Measurements from ENCODE around the gene AMMECR1.

Gene AMMECR1

DNA sequence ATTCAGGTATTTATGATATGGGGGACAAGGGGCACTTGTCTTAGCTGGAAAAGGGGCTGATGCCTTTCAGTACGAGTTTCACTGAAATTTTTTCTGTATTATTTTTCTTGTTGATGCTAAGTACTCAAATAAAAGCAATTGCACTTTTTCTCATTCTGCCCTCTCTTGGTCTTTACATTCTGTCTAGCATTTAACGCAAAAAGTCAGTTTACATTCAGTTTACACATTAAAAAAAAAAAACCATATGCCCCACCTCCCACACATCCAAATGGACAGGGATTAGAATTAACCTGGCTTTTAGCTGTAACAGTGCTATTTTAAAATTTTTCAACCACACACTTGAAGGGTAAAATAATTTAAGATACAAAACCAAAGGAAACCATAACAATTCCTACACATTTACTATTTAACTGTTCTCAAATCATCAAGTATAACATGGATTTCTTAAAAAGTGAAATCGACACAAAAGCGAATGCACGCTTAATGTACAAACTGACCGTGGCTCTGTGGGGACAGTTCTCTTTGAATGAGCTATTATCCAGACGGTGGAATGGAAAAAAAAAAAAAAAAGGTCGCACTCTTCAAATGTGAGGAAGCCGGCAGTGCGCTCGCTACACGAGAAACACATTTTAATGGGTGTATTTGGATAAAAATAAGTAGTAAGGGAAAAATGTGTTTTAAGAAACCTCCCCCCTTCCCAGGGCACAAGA, 1.4 kb downstream of the AMMECR1 start:
- peak; percentile 10 for DNase-seq
- in situ Hi-C loops (cut with HindIII; ENCODE audit: low pct_ligation_motif_present, low pct_unique_long_range_greater_than_20kb, low sequenced_read_pairs) = no loop called here

DNA sequence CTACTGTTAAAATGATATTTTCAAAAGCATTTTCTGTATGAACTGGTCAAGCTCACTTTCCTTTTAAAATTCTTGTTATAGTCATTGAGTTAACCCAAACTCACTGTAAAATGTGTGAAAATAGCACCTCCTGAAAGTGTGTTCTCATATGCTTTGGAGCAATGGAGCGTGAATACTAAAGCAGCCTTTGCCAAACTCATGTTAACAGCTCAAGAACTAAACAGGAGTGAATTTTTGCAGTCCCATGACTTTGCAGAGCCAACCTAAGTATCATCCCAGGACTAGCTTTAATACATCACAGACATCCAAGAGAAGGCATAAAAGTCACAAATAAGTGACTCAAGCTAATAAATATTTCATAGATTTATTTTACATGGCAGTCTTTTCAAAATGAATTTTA, 2.3 kb downstream of the AMMECR1 start:
- in situ Hi-C loops (cut with HindIII; ENCODE audit: low pct_ligation_motif_present, low pct_unique_long_range_greater_than_20kb, low sequenced_read_pairs) = no loop called here
- DNase-seq = peak; percentile 10

DNA sequence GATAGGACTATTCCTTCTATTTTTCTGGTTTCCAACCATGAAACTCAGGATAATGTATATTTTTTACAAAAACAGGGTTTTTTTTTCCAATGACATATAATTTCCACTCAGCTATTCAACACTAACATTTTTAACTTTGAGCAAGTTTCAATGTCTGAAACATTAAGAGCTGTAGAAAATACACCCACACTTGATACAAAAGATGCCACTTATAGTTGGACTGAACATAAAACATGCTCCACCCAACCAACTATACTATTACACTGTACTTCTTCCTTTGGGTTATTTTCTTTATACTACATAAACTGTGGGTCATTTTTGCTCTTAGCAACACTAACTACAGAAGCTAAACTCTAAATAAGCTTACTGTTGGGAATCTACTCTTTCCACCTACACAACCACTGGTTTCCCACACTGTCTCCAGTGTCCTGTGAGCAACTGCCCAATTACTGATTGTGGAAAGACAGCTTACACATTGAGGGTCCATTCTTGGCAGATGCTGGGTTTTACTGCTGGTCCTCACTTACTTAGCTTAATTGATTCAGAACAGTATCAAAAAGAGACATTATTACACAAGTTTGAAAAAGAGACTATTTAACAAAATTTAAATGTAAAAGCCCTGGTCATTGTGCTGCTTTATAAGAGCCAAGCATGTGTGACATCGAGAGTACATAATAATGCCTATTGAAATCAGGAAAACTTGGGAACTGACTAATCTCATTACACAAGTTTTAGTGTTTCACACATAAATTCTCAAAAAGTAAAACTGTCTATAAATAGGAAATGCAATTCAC, 6.3 kb downstream of the AMMECR1 start:
- DNase-seq = no peak
- in situ Hi-C loops (cut with HindIII; ENCODE audit: low pct_ligation_motif_present, low pct_unique_long_range_greater_than_20kb, low sequenced_read_pairs) = no loop called here

- DNase-seq = no peak
- in situ Hi-C loops (cut with HindIII; ENCODE audit: low pct_ligation_motif_present, low pct_unique_long_range_greater_than_20kb, low sequenced_read_pairs) = no loop called here
These were observed 7.0 kb downstream of the AMMECR1 start for GRCh38 chrX:110310896-110311295.

- DNase-seq = no peak
These were observed 7.7 kb downstream of the AMMECR1 start for GRCh38 chrX:110310000-110310790.

DNA sequence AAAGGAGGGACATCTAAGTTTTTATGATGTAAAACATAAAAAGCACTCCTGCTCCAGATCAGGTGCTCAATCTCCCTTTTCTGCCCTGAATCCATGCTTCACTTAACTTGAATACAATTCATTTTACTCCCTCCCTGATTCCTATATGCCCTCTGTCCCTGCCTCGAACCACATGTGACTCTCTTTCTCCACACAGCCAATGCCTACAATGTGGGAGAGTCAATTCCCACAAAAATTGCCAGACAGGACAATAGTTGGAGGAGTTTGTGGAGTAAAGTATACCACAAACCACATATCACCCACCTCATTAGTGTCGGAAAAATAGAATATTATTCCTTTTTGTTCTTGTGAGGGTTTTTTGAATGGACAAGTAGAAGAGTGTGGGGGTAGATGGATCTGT, 9.7 kb downstream of the AMMECR1 start:
- in situ Hi-C loops (cut with HindIII; ENCODE audit: low pct_ligation_motif_present, low pct_unique_long_range_greater_than_20kb, low sequenced_read_pairs) = no loop called here
- DNase-seq = no peak

More at GRCh38 chrX:110310000-110310790, 7.7 kb downstream of the AMMECR1 start:
- in situ Hi-C loops (cut with HindIII; ENCODE audit: low pct_ligation_motif_present, low pct_unique_long_range_greater_than_20kb, low sequenced_read_pairs) = no loop called here

DNA sequence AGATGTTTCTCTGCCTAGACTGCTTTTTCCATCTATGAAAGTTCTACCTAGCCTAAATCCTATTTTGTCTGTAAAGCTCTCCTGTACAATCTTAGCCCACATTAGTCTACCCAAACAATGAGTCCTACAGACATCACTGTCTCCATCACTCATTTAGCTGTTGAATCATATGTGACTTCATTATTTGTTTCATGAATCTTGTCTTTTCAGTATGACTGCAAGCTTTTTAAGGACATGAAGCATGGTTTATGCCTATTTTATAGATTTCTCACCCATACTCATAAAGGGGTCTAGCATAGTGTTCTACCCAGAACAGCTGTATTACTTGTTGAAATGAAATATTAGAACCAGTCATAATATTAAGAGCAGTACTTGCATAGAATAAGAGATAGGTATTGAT, 13.0 kb downstream of the AMMECR1 start:
- in situ Hi-C loops (cut with HindIII; ENCODE audit: low pct_ligation_motif_present, low pct_unique_long_range_greater_than_20kb, low sequenced_read_pairs) = no loop called here
- DNase-seq = no peak

GRCh38 chrX:110304371-110304770, 13.5 kb downstream of the AMMECR1 start:
- in situ Hi-C loops (cut with HindIII; ENCODE audit: low pct_ligation_motif_present, low pct_unique_long_range_greater_than_20kb, low sequenced_read_pairs) = no loop called here
- DNase-seq = no peak

DNA sequence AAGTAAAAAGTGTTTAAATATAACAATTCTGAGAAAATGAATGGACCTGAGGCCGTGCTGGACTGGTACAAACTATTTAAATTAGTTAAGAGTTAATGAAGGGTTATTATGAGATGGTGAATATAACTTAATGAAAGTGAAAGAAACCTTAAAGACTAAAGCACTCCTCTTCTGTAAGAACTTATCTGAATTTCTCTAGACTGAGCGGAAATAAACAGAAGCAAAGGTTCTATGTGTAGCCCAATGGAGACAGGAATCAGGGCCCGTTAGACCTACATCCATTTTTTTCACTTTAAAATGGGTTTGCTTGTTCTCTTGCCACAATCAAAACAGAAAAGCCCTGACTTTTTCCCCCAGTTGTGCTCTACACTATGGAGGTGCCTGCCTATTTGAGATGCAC, 14.9 kb downstream of the AMMECR1 start:
- in situ Hi-C loops (cut with HindIII; ENCODE audit: low pct_ligation_motif_present, low pct_unique_long_range_greater_than_20kb, low sequenced_read_pairs) = no loop called here
- DNase-seq = no peak

GRCh38 chrX:110301194-110301593, 16.7 kb downstream of the AMMECR1 start:
- in situ Hi-C loops (cut with HindIII; ENCODE audit: low pct_ligation_motif_present, low pct_unique_long_range_greater_than_20kb, low sequenced_read_pairs) = no loop called here
- DNase-seq = no peak

GRCh38 chrX:110294087-110294486, 23.8 kb downstream of the AMMECR1 start:
- no peak for DNase-seq
- in situ Hi-C loops (cut with HindIII; ENCODE audit: low pct_ligation_motif_present, low pct_unique_long_range_greater_than_20kb, low sequenced_read_pairs) = no loop called here

DNA sequence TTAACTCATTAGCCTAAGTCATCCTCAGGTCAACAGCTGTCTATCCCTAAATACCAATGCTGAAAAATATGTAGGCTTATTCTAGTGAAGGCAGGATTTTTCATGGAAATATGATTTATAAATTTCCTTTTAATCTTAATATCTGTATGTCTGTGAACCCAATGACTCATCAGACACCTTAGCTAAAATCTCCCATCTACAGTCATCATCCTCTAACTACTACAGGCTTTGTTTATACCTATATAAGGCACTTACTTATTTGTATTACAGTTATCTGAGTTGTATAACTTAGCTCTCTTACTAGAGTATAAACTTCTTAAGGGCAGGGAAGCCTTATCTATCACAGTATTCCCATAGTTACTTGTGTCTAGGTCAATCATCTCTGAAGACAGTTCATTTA, 24.2 kb downstream of the AMMECR1 start:
- in situ Hi-C loops (cut with HindIII; ENCODE audit: low pct_ligation_motif_present, low pct_unique_long_range_greater_than_20kb, low sequenced_read_pairs) = no loop called here
- DNase-seq = no peak

DNA sequence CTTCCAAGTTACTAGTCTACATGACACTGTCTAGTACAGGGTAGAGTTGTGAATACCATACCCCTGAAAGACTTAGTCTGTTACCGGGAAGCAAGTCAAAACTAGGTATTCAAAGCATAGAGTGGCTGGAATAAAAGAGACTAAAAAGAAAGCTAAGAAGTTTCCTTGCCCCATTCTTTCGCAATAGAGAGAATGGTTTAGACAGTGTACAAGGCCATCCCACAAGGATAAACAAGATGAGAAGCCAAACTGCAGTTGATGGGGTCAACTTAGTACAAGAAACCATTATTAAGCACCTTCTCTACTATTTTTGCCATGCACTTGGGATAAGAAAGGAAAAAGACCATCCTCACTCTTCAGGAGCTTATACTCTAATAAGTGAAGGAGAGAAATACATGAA, 30.3 kb downstream of the AMMECR1 start:
- no peak for DNase-seq
- in situ Hi-C loops (cut with HindIII; ENCODE audit: low pct_ligation_motif_present, low pct_unique_long_range_greater_than_20kb, low sequenced_read_pairs) = no loop called here

DNA sequence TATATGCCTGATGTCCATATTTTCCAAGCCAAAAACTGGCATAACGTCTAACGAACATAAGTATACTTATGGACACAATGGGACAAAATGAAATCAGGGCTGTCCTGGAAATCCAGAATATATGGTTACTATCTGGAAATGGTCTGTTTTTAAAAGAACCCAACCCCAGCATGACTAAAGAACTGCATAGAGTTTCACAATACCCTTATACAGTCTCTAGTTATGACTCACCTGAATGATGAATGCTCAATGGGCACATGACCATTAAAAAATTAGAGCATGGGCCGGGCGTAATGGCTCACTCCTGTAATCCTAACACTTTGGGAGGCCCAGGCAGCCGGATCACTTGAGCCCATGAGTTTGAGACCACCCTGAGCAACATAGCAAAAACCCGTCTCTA, 31.8 kb downstream of the AMMECR1 start:
- peak; percentile 52 for DNase-seq
- in situ Hi-C loops (cut with HindIII; ENCODE audit: low pct_ligation_motif_present, low pct_unique_long_range_greater_than_20kb, low sequenced_read_pairs) = no loop called here

- in situ Hi-C loops (cut with HindIII; ENCODE audit: low pct_ligation_motif_present, low pct_unique_long_range_greater_than_20kb, low sequenced_read_pairs) = no loop called here
- DNase-seq = peak; percentile 76
These were observed 33.7 kb downstream of the AMMECR1 start for GRCh38 chrX:110284159-110284558.

DNA sequence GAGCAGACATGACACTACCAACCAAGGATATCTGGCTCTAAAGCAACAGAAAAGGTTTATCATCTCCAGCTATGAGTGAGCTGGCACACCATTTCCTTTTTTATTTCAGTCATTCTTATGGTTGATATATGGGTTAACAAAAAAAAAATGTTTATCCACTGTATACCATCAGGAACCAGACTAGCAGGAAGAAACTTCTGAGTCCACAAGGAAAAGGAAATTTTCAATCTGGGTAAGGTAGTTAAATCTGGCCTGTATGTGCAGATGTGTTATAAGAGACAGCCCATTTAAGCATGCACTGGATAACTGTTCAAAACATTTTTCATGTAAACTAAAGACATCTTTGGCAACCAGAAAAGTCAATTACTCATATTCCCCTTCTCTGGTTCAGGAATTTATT, 35.0 kb downstream of the AMMECR1 start:
- DNase-seq = no peak
- in situ Hi-C loops (cut with HindIII; ENCODE audit: low pct_ligation_motif_present, low pct_unique_long_range_greater_than_20kb, low sequenced_read_pairs) = no loop called here

GRCh38 chrX:110281377-110281776, 36.5 kb downstream of the AMMECR1 start:
- no peak for DNase-seq
- in situ Hi-C loops (cut with HindIII; ENCODE audit: low pct_ligation_motif_present, low pct_unique_long_range_greater_than_20kb, low sequenced_read_pairs) = no loop called here

GRCh38 chrX:110280954-110281353, 36.9 kb downstream of the AMMECR1 start:
- in situ Hi-C loops (cut with HindIII; ENCODE audit: low pct_ligation_motif_present, low pct_unique_long_range_greater_than_20kb, low sequenced_read_pairs) = no loop called here
- DNase-seq = no peak

GRCh38 chrX:110277609-110278008, 40.3 kb downstream of the AMMECR1 start:
- DNase-seq = no peak
- in situ Hi-C loops (cut with HindIII; ENCODE audit: low pct_ligation_motif_present, low pct_unique_long_range_greater_than_20kb, low sequenced_read_pairs) = no loop called here

Data from ACHN (cell line).